GM12878 (cell line): Measurements from ENCODE around the gene HDGF. TPM values are rescaled to one million over a fixed set of nuclear protein-coding genes. Genes with fewer than 3 reads are reported as not detected.

Experiments
- BMI1 ChIP-seq: fragments of 450-650 bp; IDR thresholded peaks from 2 replicates; pipeline ENCODE4 v1.6.1; 2016; ENCODE audit warnings: mild to moderate bottlenecking, moderate library complexity, borderline replicate concordance
- CBX3 ChIP-seq: fragments of 200-600 bp; sonication (generic); IDR thresholded peaks from 2 replicates; pipeline ENCODE4 v1.6.1; 2016; ENCODE audit warnings: low read depth, borderline replicate concordance
- CREB1 ChIP-seq: IDR thresholded peaks from 2 replicates; pipeline ENCODE4 v1.6.1; 2012; ENCODE audit warnings: low read depth, mild to moderate bottlenecking, inconsistent platforms
- CREM ChIP-seq: IDR thresholded peaks from 2 replicates; pipeline ENCODE4 v1.6.1; 2014; ENCODE audit warnings: antibody characterized with exemption, low read depth
- ETV6 ChIP-seq, 2 experiments: fragments of 450-650 bp in 1 of 2; IDR thresholded peaks in 1 of 2; conservative IDR thresholded peaks in 1 of 2; 2 replicates each; pipeline ENCODE4 v1.6.1; 2014; ENCODE audit warnings: antibody characterized with exemption in 1 of 2, borderline replicate concordance in 1 of 2, low read depth in 1 of 2, mild to moderate bottlenecking in 1 of 2, moderate library complexity in 1 of 2
- FOXM1 ChIP-seq: IDR thresholded peaks from 2 replicates; pipeline ENCODE4 v1.6.1; 2012; ENCODE audit warnings: low read depth, mild to moderate bottlenecking, inconsistent platforms, low read length, moderate library complexity
- POLR2A ChIP-seq: IDR thresholded peaks from 2 replicates; pipeline ENCODE4 v1.6.1; 2011; ENCODE audit warnings: low read depth, mild to moderate bottlenecking, low read length
- SP1 ChIP-seq: IDR thresholded peaks from one replicate; pipeline ENCODE4 v1.6.1; 2011; ENCODE audit warnings: low read depth, low read length
- polyA plus RNA-seq, 11 experiments: library from polyadenylated mRNA; depleted of rRNA in 4 of 11; unstranded in 6 of 11; stranded (reverse) in 5 of 11; fragments of >200 nt; fragmentation: Nextera tagmentation in 4 of 11; fragmentation: Illumina TruSeq in 1 of 11; extraction: Ambion mirVana in 4 of 11; extraction: Trizol in 1 of 11; gene quantifications; 1 replicate in 1 of 11; 2 replicates in 10 of 11; pipeline versions ENCODE4 v1.2.1 to v1.2.3, GENCODE V29; 2011 to 2016; ENCODE audit warnings: inconsistent platforms in 2 of 11, missing spikeins in 2 of 11, low read depth in 1 of 11
- total RNA-seq, 4 experiments: library from RNA; depleted of rRNA in 3 of 4; stranded (reverse); fragments of >200 nt in 3 of 4; fragmentation: Illumina TruSeq in 1 of 4; extraction: Trizol in 1 of 4; gene quantifications; 2 replicates each; pipeline versions ENCODE4 v1.2.1 to v1.2.3, GENCODE V29; 2013 to 2021
- TF ChIP-seq, protein P1 (sequence below): fragments of 450-650 bp; formaldehyde crosslinking; IDR thresholded peaks from 2 replicates; pipeline ENCODE4 v1.4.0; 2022; ENCODE audit warnings: mild to moderate bottlenecking, moderate library complexity

HDGF gene
- total and polyA plus RNA-seq, 10 of the 15 experiments (the other 5 are each of a cell fraction or from before 2014, with no cell fraction given), result 28.3 to 372 (median 209) TPM

DNA sequence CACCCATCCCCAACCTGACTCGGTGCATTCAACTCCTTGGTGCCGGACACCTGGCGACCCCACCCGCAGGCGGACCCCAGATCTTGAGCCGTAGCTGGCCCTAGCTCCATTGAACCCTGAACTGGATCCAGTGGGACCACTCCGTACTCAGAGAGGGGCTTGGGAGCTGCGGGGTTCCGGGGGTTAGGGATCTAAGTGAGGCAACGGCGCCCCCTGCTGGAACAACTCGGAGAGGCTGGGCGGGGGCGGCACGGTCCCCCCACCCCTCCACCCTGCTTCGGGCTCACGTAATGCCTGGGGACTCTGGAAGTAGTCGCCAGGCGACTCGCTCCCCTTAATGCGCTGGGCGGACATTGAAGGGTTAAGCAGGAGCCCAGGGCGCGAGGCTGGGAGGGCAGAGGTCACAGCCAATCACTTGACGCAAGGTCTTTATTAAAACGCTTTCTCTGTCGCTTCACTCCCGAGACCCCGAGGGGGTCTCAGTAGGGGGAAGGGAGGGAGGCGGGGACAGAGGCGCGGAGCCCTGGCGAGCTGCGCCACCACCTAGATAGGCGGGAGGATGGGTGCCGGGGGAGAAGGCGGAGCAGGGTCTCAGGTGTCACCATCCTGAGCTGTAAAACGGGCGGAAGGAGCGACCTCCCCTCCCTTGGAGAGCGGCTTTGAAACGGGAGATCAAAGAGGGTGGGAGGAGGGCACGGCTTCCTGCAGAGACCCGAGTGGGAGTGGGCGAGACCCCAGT lies 45.4 kb downstream of the HDGF start (continued):
- TF ChIP-seq, protein P1, sequence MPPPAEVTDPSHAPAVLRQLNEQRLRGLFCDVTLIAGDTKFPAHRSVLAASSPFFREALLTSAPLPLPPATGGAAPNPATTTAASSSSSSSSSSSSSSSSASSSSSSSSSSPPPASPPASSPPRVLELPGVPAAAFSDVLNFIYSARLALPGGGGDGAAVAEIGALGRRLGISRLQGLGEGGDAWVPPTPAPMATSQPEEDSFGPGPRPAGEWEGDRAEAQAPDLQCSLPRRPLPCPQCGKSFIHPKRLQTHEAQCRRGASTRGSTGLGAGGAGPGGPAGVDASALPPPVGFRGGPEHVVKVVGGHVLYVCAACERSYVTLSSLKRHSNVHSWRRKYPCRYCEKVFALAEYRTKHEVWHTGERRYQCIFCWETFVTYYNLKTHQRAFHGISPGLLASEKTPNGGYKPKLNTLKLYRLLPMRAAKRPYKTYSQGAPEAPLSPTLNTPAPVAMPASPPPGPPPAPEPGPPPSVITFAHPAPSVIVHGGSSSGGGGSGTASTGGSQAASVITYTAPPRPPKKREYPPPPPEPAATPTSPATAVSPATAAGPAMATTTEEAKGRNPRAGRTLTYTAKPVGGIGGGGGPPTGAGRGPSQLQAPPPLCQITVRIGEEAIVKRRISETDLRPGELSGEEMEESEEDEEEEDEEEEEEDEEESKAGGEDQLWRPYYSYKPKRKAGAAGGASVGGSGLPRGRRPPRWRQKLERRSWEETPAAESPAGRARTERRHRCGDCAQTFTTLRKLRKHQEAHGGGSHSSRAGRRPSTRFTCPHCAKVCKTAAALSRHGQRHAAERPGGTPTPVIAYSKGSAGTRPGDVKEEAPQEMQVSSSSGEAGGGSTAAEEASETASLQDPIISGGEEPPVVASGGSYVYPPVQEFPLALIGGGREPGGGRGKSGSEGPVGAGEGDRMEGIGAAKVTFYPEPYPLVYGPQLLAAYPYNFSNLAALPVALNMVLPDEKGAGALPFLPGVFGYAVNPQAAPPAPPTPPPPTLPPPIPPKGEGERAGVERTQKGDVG (CRISPR knock-in tag), result no peak
- no peak for TF ChIP-seq ETV6 (conservative IDR thresholded peaks at IDR 0.05 in 1 of 2, IDR thresholded peaks at IDR 0.05 in 1 of 2; ENCODE audit: borderline replicate concordance in 1 of 2, low read depth in 1 of 2)
- no peak for TF ChIP-seq CBX3
- peak; percentile 11; the same call in 1 of the 2 replicates for TF ChIP-seq POLR2A
- no peak for TF ChIP-seq FOXM1
- no peak for TF ChIP-seq SP1
- 0 out of 2 replicates have a peak, but pooled peaks have one; percentile 33 for TF ChIP-seq CREB1
- TF ChIP-seq BMI1, result no peak
- no peak for TF ChIP-seq CREM
